ENCODE results near the gene PDZD2.
"Not testable (repeated sequence)": the region's sequence is repeated elsewhere in the genome, so short reads cannot be mapped to it uniquely, and the experiment has no call there.

The PDZD2 gene

DNA sequence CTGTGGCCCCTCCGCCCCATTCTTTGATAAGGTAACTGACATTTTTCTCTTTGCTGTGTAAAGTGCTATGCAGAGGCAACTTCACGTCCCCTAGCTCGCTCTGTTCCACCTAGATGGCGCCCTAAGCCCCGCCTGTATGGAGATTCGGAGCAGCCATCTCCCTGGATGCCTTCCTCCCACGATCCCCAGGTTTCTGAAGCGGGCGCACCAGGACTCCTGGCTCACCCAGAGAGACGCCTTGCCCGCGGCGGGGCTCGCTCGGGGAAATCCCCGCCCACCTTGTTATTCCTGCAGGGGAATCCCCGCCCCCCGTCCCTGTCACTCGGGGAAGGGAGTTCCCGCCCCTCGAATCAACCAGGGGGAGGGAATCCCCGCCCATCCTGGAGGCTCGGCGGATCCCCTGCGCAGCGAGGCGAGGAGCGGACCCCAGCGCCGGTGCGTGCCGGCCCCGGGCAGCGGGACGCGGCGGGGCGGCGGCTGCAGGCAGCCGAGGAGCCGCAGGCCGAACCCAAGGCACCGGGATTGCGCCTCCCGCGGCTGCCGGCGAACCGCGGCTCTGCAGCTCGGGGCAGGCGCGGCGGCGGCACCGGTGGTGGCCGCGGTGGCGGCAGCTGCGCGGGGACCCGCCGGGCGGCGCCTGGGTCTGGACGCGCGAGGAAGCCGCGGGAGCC, at the start of gene PDZD2:
TSS of gene PDZD2 (plus strand) at position 384 of the 671 bp plus-strand sequence.
- DNase-seq (ENCODE audit: low read depth in 1 of 2, low spot score in 1 of 2): peak; percentile 48 to 73

- DNase-seq (ENCODE audit: low read depth in 1 of 2, low spot score in 1 of 2): no peak
Observed at GRCh38 chr5:31593665-31594064, 45.3 kb upstream of the PDZD2 start.

DNA sequence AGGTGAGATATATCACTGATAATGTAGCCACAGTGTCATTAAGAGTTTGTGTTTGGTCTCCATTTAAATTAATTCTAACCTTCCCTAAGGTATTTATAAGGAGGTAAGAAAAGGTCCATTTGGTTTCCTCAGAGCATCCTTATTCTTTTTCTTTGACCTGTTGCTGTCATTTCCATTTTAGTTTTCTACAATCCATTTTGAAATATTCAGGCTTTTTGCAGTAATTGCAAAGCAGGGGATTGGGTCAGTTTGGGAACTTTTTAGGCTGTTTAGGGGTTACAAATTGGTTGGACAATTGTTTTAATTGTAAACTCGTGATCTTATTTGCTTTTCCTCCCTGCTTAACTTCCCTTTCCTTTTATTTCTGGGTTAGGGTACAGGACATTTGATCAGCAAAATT, 42.6 kb upstream of the PDZD2 start:
- DNase-seq (ENCODE audit: low read depth in 1 of 2, low spot score in 1 of 2): no peak

- DNase-seq (ENCODE audit: low read depth in 1 of 2, low spot score in 1 of 2): no peak
Observed at GRCh38 chr5:31598640-31599611, 40.0 kb upstream of the PDZD2 start.

- DNase-seq (ENCODE audit: low read depth in 1 of 2, low spot score in 1 of 2): not testable (repeated sequence)
Observed at GRCh38 chr5:31602305-31602704, 36.6 kb upstream of the PDZD2 start.

- no peak for DNase-seq (ENCODE audit: low read depth in 1 of 2, low spot score in 1 of 2)
Observed at GRCh38 chr5:31604240-31604639, 34.7 kb upstream of the PDZD2 start.

DNA sequence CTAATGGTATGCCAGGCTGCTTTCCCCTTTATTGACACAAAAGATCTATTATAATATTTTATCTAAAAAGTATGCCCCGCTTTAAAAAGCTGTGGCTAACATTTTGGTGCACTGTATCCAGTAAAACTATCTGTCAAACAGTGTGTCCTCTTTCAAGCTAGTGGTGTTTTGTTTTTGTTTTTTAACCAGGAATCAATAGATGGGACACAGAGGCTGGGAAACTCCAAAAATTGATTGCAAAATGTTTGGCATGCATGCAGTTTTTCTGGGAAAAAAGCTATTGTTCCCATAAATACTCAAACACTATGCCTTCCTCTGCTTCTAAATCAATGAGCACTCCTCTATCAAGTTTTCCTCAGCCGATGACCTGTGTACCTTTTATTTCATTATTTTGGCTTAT, 34.3 kb upstream of the PDZD2 start:
- no peak for DNase-seq (ENCODE audit: low read depth in 1 of 2, low spot score in 1 of 2)

GRCh38 chr5:31605920-31606319, 33.0 kb upstream of the PDZD2 start:
- no peak for DNase-seq (ENCODE audit: low read depth in 1 of 2, low spot score in 1 of 2)

DNA sequence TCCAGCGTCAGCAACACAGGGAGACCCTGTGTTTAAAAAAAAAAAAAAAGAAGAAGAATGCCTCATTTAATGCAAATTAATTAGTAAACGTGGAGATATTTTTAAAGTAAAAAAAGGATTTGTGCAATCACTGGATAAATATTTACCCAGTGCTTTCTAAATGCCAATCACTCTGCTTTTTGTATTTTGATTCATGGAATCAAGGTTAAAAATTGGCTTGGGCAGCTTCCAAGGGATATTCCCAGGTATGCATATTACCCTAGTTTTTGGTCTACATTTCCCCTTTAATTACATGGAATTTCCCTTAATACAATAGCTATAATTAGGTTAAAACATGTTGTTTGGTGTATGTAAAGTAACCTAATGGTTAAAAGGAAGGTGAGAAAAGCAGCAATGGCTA, 31.4 kb upstream of the PDZD2 start:
- no peak for DNase-seq (ENCODE audit: low read depth in 1 of 2, low spot score in 1 of 2)

DNA sequence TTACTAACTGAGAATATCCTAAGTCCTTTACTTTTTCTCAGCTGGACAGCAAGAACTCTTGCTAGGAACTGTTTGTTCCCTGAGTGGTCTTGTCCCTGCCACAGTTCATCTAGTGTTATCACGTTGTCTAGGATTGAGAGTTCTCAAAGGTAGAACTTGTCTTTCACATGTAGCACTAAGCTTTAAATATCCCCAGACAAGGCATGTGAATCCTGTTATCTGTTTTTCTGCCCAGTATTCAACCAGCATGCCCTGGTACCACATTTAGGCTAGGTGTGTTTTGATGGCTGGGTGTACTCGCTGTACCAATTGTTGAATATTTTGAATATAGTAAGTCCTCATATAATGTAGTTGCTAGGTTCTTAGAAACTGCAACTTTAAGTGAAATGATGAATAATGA, 27.9 kb upstream of the PDZD2 start:
- no peak for DNase-seq (ENCODE audit: low read depth in 1 of 2, low spot score in 1 of 2)

GRCh38 chr5:31613651-31614050, 25.3 kb upstream of the PDZD2 start:
- no peak for DNase-seq (ENCODE audit: low read depth in 1 of 2, low spot score in 1 of 2)

GRCh38 chr5:31614151-31615020, 24.5 kb upstream of the PDZD2 start:
- no peak for DNase-seq (ENCODE audit: low read depth in 1 of 2, low spot score in 1 of 2)

- DNase-seq (ENCODE audit: low read depth in 1 of 2, low spot score in 1 of 2): no peak
Observed at GRCh38 chr5:31617867-31618266, 21.1 kb upstream of the PDZD2 start.

GRCh38 chr5:31620026-31620425, 18.9 kb upstream of the PDZD2 start:
- no peak for DNase-seq (ENCODE audit: low read depth in 1 of 2, low spot score in 1 of 2)

DNA sequence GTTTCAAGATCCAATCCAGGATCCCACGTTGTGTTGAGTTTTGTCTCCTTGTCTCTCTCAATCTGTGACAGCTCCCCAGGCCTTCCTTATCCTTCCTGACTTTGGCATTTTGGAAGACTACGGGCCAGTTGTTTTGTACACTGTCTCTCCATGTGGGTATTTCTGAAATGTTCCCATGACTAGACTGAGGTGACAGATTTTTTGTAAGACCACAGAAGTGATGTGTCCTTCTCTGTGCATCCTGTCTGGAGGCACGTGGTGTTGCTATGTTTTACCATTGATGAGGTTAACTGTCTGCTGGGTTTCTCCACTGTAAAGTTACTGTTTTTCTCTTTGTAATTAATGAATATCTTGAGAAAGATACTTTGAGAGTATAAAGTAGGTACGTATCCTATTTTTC, 15.7 kb upstream of the PDZD2 start:
- DNase-seq (ENCODE audit: low read depth in 1 of 2, low spot score in 1 of 2): no peak

DNA sequence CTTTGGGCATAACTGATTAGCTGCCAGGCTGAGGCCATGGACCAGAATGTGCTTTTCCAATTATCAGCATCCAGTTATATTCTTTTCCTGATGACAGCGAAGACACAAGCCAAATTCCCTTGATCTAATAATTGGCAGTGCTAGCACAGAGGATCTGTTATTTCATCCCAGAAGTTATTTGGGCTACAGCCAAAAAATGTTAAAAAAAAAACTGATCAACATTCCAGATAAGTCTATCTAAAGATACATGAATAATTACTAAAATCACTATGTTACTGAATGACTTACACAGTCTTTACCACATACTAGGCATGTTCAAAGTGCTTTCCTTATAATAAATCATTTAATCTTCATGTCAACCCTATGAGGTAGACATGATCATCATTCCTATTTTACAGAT, 13.5 kb upstream of the PDZD2 start:
- no peak for DNase-seq (ENCODE audit: low read depth in 1 of 2, low spot score in 1 of 2)

DNA sequence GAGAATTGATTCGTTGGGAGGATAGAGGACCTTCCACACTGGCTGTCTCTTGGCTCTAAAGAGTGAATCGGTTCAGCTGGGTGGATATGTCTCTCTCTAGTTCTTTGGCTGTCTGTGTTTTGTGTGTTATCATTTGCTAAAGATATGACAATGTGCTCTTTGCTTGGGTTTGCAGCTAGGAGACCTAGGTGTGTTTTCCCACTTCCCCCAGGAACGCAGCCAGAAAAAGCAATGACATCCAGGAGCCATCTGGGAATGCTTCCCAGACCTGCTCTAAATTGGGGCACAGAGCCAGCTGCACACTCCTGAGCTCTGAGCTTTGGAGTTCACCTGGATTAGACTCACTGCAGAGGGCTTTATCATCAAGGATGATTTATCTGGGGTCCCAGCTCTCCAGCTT, 12.8 kb upstream of the PDZD2 start:
- DNase-seq (ENCODE audit: low read depth in 1 of 2, low spot score in 1 of 2): no peak

DNA sequence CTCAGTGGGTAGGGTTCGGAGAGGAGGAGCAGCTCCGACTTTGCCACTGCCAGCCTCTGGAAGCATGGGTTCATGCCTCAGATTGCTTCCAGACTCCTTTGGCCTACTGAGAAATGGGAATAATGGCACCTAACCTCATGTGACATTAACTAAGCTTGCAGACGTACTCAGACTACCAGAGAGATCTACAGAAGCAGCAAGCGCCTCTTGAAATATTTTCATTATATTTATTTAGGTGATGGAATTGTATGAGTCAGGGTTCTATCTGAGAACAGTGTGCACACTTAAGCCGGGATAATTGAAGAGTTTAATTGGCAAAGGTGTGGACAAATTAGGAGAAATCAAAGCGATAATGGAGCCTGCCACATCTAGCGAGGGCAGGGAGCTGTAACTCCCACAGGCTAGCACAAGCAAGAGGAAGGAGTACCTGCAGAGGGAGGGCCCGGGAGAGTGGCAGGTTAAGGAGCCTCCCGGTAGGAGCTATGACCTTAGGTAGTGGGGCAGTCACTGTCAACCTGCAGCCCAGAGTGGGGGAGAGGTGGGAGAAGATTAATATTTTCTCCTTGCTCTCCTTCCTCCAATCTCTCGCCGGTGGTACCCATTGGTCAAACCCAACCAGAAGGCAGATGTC, 12.2 kb upstream of the PDZD2 start:
- no peak for DNase-seq (ENCODE audit: low read depth in 1 of 2, low spot score in 1 of 2)

DNA sequence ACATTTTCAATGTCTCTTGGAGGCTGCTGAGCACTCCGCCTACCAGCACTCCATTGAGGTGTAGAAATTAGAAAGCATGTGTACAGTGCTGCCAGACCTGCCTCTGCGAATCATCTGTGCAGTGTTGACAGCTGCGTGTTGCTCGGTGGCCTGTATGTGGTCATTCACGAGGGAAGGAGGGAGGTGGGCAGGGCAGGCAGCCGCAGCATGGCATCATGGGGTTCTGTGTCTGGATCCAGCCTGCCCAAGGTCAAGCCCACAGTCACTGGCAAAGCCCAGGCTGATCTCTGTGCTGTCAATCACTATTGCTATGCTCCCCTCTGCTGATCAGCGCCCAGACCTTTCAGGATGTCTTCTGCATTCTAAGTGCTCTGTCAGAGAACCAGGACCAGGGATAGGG, 8.0 kb upstream of the PDZD2 start:
- no peak for DNase-seq (ENCODE audit: low read depth in 1 of 2, low spot score in 1 of 2)

GRCh38 chr5:31632460-31632859, 6.5 kb upstream of the PDZD2 start:
- DNase-seq (ENCODE audit: low read depth in 1 of 2, low spot score in 1 of 2): no peak

- DNase-seq (ENCODE audit: low read depth in 1 of 2, low spot score in 1 of 2): no peak
Observed at GRCh38 chr5:31635446-31635845, 3.5 kb upstream of the PDZD2 start.
